ENCODE measurements around the gene DPF3. TPM values are rescaled to one million over a fixed set of nuclear protein-coding genes. Genes with fewer than 3 reads are reported as not detected.

The DPF3 gene
- total RNA-seq, 1 experiment from 2014 or later, result 1.9 TPM

DNA sequence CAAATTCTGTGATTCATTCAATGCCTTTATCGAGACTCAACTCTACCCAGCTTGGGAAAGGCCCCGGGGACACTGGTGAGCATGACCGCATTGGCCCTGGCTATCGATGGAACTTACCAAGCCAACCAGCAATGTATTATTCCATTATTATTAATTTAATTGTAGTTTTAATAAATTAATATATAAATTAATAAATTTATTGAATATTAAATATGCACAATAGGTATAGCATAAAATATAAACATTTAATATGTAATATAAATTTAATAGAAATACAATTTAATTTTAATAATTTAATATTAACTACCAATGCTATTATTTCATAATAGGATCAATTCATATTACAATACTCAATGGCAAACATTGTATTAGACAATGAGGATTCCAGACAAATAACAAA is 163.4 kb downstream of the DPF3 start:
- CTCF ChIA-PET, result no interaction called here
- Mint-ChIP-seq H3K36me3 (ENCODE audit: insufficient read depth, unreplicated experiment) (no peaks in the 10 kb centered on the region), H3K27me3 (ENCODE audit: insufficient read depth, unreplicated experiment) (peaks cover 11% of the 10 kb centered on the region), H3K9me3 (ENCODE audit: unreplicated experiment) (no peaks in the 10 kb centered on the region), H3K4me1 (ENCODE audit: insufficient read depth, unreplicated experiment) (no peaks in the 10 kb centered on the region), H3K27ac (ENCODE audit: low read depth, unreplicated experiment) (no peak overlapping the region), H3K4me3 (ENCODE audit: unreplicated experiment) (no peak overlapping the region)
- intact Hi-C loops (cut with micrococcal nuclease), result no loop called here
- no peak for DNase-seq (ENCODE audit: unreplicated experiment)
- POLR2A ChIA-PET, result no interaction called here
- no TSS peak for BruUV-seq (replicated peaks)
- no peak for TF ChIP-seq CTCF (IDR thresholded peaks at IDR 0.05; ENCODE audit: unreplicated experiment)

GRCh38 chr14:72726444-72726843 is 167.5 kb downstream of the DPF3 start:
- Mint-ChIP-seq H3K9me3 (ENCODE audit: unreplicated experiment) (no peaks in the 10 kb centered on the region), H3K27me3 (ENCODE audit: insufficient read depth, unreplicated experiment) (no peaks in the 10 kb centered on the region), H3K36me3 (ENCODE audit: insufficient read depth, unreplicated experiment) (peaks cover 5% of the 10 kb centered on the region), H3K4me3 (ENCODE audit: unreplicated experiment) (no peak overlapping the region), H3K4me1 (ENCODE audit: insufficient read depth, unreplicated experiment) (no peaks in the 10 kb centered on the region), H3K27ac (ENCODE audit: low read depth, unreplicated experiment) (no peak overlapping the region)
- no peak for TF ChIP-seq CTCF (IDR thresholded peaks at IDR 0.05; ENCODE audit: unreplicated experiment)
- no TSS peak for BruUV-seq (replicated peaks)
- no peak for DNase-seq (ENCODE audit: unreplicated experiment)
- ChIA-PET POLR2A (interaction anchor here (0.9 kb wide), 1 partner anchor 9 kb away, joined by 3 read pairs; no protein-coding TSS in a partner anchor), CTCF (interaction anchor here (0.6 kb wide), 1 partner anchor 179 kb away, joined by 3 read pairs; no protein-coding TSS in a partner anchor)
- intact Hi-C loops (cut with micrococcal nuclease), result no loop called here

- H3K27me3 Mint-ChIP-seq (ENCODE audit: insufficient read depth, unreplicated experiment), result no peaks in the 10 kb centered on the region
- H3K4me3 Mint-ChIP-seq (ENCODE audit: unreplicated experiment), result no peak overlapping the region
- POLR2A ChIA-PET, result no interaction called here
- H3K9me3 Mint-ChIP-seq (ENCODE audit: unreplicated experiment), result no peaks in the 10 kb centered on the region
- no peak overlapping the region for H3K27ac Mint-ChIP-seq (ENCODE audit: low read depth, unreplicated experiment)
- intact Hi-C loops (cut with micrococcal nuclease), result no loop called here
- BruUV-seq (replicated peaks), result no TSS peak
- DNase-seq (ENCODE audit: unreplicated experiment), result no peak
- TF ChIP-seq CTCF (IDR thresholded peaks at IDR 0.05; ENCODE audit: unreplicated experiment), result no peak
- CTCF ChIA-PET, result no interaction called here
- peaks cover 5% of the 10 kb centered on the region for H3K36me3 Mint-ChIP-seq (ENCODE audit: insufficient read depth, unreplicated experiment)
- H3K4me1 Mint-ChIP-seq (ENCODE audit: insufficient read depth, unreplicated experiment), result no peaks in the 10 kb centered on the region
Observed at GRCh38 chr14:72723858-72724530, 169.9 kb downstream of the DPF3 start.

- H3K9me3 Mint-ChIP-seq (ENCODE audit: unreplicated experiment), result no peaks in the 10 kb centered on the region
- no peaks in the 10 kb centered on the region for H3K4me1 Mint-ChIP-seq (ENCODE audit: insufficient read depth, unreplicated experiment)
- no peak for DNase-seq (ENCODE audit: unreplicated experiment)
- ChIA-PET CTCF (interaction anchor here (0.7 kb wide), 1 partner anchor 73 kb away, joined by 3 read pairs; no protein-coding TSS in a partner anchor), POLR2A (no interaction called here)
- no TSS peak for BruUV-seq (replicated peaks)
- H3K36me3 Mint-ChIP-seq (ENCODE audit: insufficient read depth, unreplicated experiment), result peaks cover 5% of the 10 kb centered on the region
- intact Hi-C loops (cut with micrococcal nuclease), result no loop called here
- TF ChIP-seq CTCF (IDR thresholded peaks at IDR 0.05; ENCODE audit: unreplicated experiment), result no peak
- no peak overlapping the region for H3K27ac Mint-ChIP-seq (ENCODE audit: low read depth, unreplicated experiment)
- no peaks in the 10 kb centered on the region for H3K27me3 Mint-ChIP-seq (ENCODE audit: insufficient read depth, unreplicated experiment)
- no peak overlapping the region for H3K4me3 Mint-ChIP-seq (ENCODE audit: unreplicated experiment)
Observed at GRCh38 chr14:72722201-72722785, 171.6 kb downstream of the DPF3 start.
